GM23338 (cell line): ENCODE results near the gene PAQR5.

Experiments used
- CTCF ChIP-seq, 2 experiments: fragments of 200-600 bp in 1 of 2; sonication (generic) in 1 of 2; conservative IDR thresholded peaks; 2 replicates each; pipeline versions ENCODE4 v1.5.1 to v1.6.1; 2016 to 2017; ENCODE audit warnings: antibody characterized with exemption in 2 of 2, low read depth in 2 of 2, mild to moderate bottlenecking in 2 of 2, moderate library complexity in 1 of 2
- EZH2 ChIP-seq: fragments of 200-600 bp; sonication (generic); IDR thresholded peaks from one replicate; pipeline ENCODE4 v1.8.0; 2017; ENCODE audit warnings: antibody characterized with exemption, mild to moderate bottlenecking, low read depth; ENCODE audit not compliant: unreplicated experiment
- STAT1 ChIP-seq: IDR thresholded peaks from one replicate; pipeline ENCODE4 v1.6.1; 2016; ENCODE audit warnings: antibody characterized with exemption; ENCODE audit not compliant: unreplicated experiment

- TF ChIP-seq CTCF (conservative IDR thresholded peaks at IDR 0.05; ENCODE audit: low read depth in 2 of 2), result no peak
- TF ChIP-seq EZH2, result no peak
- no peak for TF ChIP-seq STAT1
These were observed 76.6 kb downstream of the PAQR5 start for GRCh38 chr15:69375151-69375790.
